ENCODE results near the gene CPEB3. TPM values are rescaled to one million over a fixed set of nuclear protein-coding genes. Genes with fewer than 3 reads are reported as not detected.

CPEB3 gene
- total and polyA plus RNA-seq, 4 donors: 1.1 to 5.1 (median 2.8) TPM

DNA sequence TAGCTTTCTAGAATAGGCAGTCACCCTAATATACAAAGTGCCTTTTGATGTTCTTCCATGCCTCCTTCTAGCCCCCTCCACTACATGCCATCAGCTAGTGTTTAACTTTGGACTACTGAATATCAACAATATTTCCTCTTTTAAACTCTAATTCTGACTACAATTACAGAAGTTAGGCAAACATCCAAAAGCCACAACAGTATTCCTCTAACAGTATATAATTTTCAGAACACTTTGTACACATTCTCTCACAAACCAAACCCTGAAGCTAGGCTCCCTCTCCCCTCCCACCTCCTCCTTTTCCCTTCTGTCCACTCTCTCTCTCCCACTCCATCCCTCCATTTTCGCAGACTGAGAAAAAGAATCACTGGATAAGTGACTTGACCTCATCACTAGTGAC lies 59.7 kb downstream of the CPEB3 start:
- DNase-seq (peak in 2 of 3 donors; percentile 64 to 78), ATAC-seq (ENCODE audit: insufficient read depth, low FRiP score) (no peak)
- Histone ChIP-seq H3K36me3 (ENCODE audit: control insufficient read depth in 4 of 4, insufficient read depth in 4 of 4, low read length in 4 of 4) (peaks cover 0 to 2% (median 0%) of the 10 kb centered on the region in 4 donors), H3K9me3 (ENCODE audit: control insufficient read depth in 4 of 4, insufficient read depth in 3 of 4, low read length in 3 of 4) (no peaks in the 10 kb centered on the region), H3K9ac (ENCODE audit: insufficient read depth in 1 of 2, low read length in 2 of 2) (no peak overlapping the region), H3K27ac (ENCODE audit: low read depth in 1 of 2, low read length in 1 of 2) (no peak overlapping the region), H3K4me3 (no peak overlapping the region), H3K4me1 (ENCODE audit: control insufficient read depth in 5 of 5, insufficient read depth in 5 of 5, low read length in 5 of 5) (peaks cover 0 to 8% (median 0%) of the 10 kb centered on the region in 5 donors), H3K27me3 (ENCODE audit: control insufficient read depth in 3 of 3, insufficient read depth in 3 of 3, low read length in 2 of 3) (no peaks in the 10 kb centered on the region)
- TF ChIP-seq, protein P1, sequence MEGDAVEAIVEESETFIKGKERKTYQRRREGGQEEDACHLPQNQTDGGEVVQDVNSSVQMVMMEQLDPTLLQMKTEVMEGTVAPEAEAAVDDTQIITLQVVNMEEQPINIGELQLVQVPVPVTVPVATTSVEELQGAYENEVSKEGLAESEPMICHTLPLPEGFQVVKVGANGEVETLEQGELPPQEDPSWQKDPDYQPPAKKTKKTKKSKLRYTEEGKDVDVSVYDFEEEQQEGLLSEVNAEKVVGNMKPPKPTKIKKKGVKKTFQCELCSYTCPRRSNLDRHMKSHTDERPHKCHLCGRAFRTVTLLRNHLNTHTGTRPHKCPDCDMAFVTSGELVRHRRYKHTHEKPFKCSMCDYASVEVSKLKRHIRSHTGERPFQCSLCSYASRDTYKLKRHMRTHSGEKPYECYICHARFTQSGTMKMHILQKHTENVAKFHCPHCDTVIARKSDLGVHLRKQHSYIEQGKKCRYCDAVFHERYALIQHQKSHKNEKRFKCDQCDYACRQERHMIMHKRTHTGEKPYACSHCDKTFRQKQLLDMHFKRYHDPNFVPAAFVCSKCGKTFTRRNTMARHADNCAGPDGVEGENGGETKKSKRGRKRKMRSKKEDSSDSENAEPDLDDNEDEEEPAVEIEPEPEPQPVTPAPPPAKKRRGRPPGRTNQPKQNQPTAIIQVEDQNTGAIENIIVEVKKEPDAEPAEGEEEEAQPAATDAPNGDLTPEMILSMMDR (IDR thresholded peaks at IDR 0.05; ENCODE audit: control extremely low read depth, extremely low read depth): no peak
- 78 to 83% methylated on average over 1 of the region's 1 CpG for WGBS, 2 donors

DNA sequence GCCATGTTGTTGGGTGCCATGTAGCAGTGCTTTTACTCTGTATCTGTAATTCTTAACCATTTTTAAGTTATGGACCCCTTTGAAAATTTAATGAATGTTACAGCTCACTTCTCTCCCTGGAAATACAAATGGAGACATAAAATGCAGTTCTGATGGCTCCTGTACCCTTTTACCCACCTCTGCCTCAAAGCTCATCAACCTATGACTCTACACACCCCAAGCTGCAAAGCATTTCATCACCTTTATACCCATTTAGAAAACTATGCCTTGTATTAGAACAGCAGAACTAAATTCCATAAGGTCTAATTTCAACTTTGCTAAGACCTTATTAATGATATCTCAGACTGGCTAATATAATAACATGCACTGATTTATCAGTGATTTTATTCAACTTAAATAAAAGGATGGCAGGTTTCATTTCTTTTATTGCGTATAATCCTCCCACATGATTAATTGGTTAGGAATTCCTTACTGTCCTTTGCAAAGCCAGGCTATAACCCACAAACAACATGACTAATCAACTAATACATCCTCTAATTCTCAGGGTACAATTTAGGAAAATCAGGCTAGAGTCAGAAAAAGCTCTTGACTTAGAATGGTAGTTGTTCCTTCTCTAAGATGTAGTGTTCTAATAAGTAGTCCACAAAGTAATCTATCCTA lies 68.1 kb downstream of the CPEB3 start:
- Histone ChIP-seq H3K27me3 (ENCODE audit: control insufficient read depth in 3 of 3, insufficient read depth in 3 of 3, low read length in 2 of 3) (no peaks in the 10 kb centered on the region), H3K4me1 (ENCODE audit: control insufficient read depth in 5 of 5, insufficient read depth in 5 of 5, low read length in 5 of 5) (no peaks in the 10 kb centered on the region), H3K27ac (ENCODE audit: low read depth in 1 of 2, low read length in 1 of 2) (no peak overlapping the region), H3K9ac (ENCODE audit: insufficient read depth in 1 of 2, low read length in 2 of 2) (no peak overlapping the region), H3K36me3 (ENCODE audit: control insufficient read depth in 4 of 4, insufficient read depth in 4 of 4, low read length in 4 of 4) (peaks cover 0 to 2% (median 0%) of the 10 kb centered on the region in 4 donors), H3K9me3 (ENCODE audit: control insufficient read depth in 4 of 4, insufficient read depth in 3 of 4, low read length in 3 of 4) (no peaks in the 10 kb centered on the region), H3K4me3 (no peak overlapping the region)
- ATAC-seq (ENCODE audit: insufficient read depth, low FRiP score) (no peak), DNase-seq (no peak)
- WGBS, 2 donors: 84 to 97% methylated on average over 1 of the region's 1 CpG
- TF ChIP-seq, protein P1 (IDR thresholded peaks at IDR 0.05; ENCODE audit: control extremely low read depth, extremely low read depth): no peak

DNA sequence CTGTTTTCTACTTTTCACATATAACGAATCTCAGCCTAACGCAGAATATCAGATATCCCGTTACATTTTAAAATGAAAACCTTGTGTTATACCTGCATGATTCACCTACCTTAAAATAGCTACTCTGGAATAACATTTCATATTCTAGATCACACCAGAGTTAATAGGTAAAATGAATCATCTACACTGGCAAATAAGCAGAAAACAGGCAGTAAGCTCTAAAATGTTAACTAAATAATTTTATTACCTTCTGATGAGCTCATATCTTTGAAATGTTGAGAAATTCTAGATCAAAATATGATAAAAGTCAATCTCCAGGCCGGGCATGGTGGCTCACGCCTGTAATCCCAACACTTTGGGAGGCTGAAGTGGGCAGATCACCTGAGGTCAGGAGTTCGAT lies 71.3 kb downstream of the CPEB3 start:
- Histone ChIP-seq H3K27me3 (ENCODE audit: control insufficient read depth in 3 of 3, insufficient read depth in 3 of 3, low read length in 2 of 3) (no peaks in the 10 kb centered on the region), H3K36me3 (ENCODE audit: control insufficient read depth in 4 of 4, insufficient read depth in 4 of 4, low read length in 4 of 4) (peaks cover 0 to 4% (median 0%) of the 10 kb centered on the region in 4 donors), H3K4me3 (no peak overlapping the region), H3K4me1 (ENCODE audit: control insufficient read depth in 5 of 5, insufficient read depth in 5 of 5, low read length in 5 of 5) (peaks cover 0 to 2% (median 0%) of the 10 kb centered on the region in 5 donors), H3K9me3 (ENCODE audit: control insufficient read depth in 4 of 4, insufficient read depth in 3 of 4, low read length in 3 of 4) (no peaks in the 10 kb centered on the region), H3K27ac (ENCODE audit: low read depth in 1 of 2, low read length in 1 of 2) (no peak overlapping the region), H3K9ac (ENCODE audit: insufficient read depth in 1 of 2, low read length in 2 of 2) (no peak overlapping the region)
- 94 to 98% methylated on average over 6 of the region's 6 CpGs for WGBS, 2 donors
- ATAC-seq (ENCODE audit: insufficient read depth, low FRiP score) (no peak), DNase-seq (no peak)
- TF ChIP-seq, protein P1 (IDR thresholded peaks at IDR 0.05; ENCODE audit: control extremely low read depth, extremely low read depth): no peak
